HG03439 (cell line): ENCODE results near the gene WIPF3.
"Not testable (repeated sequence)": the region's sequence is repeated elsewhere in the genome, so short reads cannot be mapped to it uniquely, and the experiment has no call there.

ENCODE experiments used
- ATAC-seq: cut with Tn5 transposase; IDR thresholded peaks from one replicate; pipeline ENCODE4 v1.9.1; 2021; ENCODE audit warnings: mild to moderate bottlenecking, moderate library complexity; ENCODE audit not compliant: unreplicated experiment

Gene WIPF3

GRCh38 chr7:29877196-29877595 is 70.9 kb downstream of the WIPF3 start:
- no peak for ATAC-seq

- no peak for ATAC-seq
Observed at GRCh38 chr7:29878081-29878688, 71.9 kb downstream of the WIPF3 start.

GRCh38 chr7:29879609-29880008 is 73.3 kb downstream of the WIPF3 start:
- ATAC-seq: no peak

- no peak for ATAC-seq
Observed at GRCh38 chr7:29881724-29882123, 75.4 kb downstream of the WIPF3 start.

- no peak for ATAC-seq
Observed at GRCh38 chr7:29882481-29882880, 76.2 kb downstream of the WIPF3 start.

- no peak for ATAC-seq
Observed at GRCh38 chr7:29883462-29884398, 77.4 kb downstream of the WIPF3 start.

- ATAC-seq: no peak
Observed at GRCh38 chr7:29884399-29885272, 78.3 kb downstream of the WIPF3 start.

- no peak for ATAC-seq
Observed at GRCh38 chr7:29885626-29886025, 79.3 kb downstream of the WIPF3 start.

GRCh38 chr7:29886827-29887226 is 80.5 kb downstream of the WIPF3 start:
- ATAC-seq: no peak

- ATAC-seq: no peak
Observed at GRCh38 chr7:29888006-29888405, 81.7 kb downstream of the WIPF3 start.

GRCh38 chr7:29889288-29889687 is 83.0 kb downstream of the WIPF3 start:
- ATAC-seq: no peak

GRCh38 chr7:29890251-29890650 is 83.9 kb downstream of the WIPF3 start:
- no peak for ATAC-seq

- ATAC-seq: not testable (repeated sequence)
Observed at GRCh38 chr7:29890786-29891185, 84.5 kb downstream of the WIPF3 start.

- no peak for ATAC-seq
Observed at GRCh38 chr7:29891766-29892165, 85.5 kb downstream of the WIPF3 start.

- ATAC-seq: no peak
Observed at GRCh38 chr7:29892231-29892630, 85.9 kb downstream of the WIPF3 start.

- ATAC-seq: no peak
Observed at GRCh38 chr7:29893351-29893965, 87.2 kb downstream of the WIPF3 start.

GRCh38 chr7:29894256-29894655 is 87.9 kb downstream of the WIPF3 start:
- no peak for ATAC-seq

- ATAC-seq: no peak
Observed at GRCh38 chr7:29895559-29895958, 89.3 kb downstream of the WIPF3 start.

GRCh38 chr7:29896685-29897411 is 90.5 kb downstream of the WIPF3 start:
- ATAC-seq: no peak

GRCh38 chr7:29898301-29898700 is 92.0 kb downstream of the WIPF3 start:
- no peak for ATAC-seq
